ENCODE results near the gene MTPN. TPM values are rescaled to one million over a fixed set of nuclear protein-coding genes. Genes with fewer than 3 reads are reported as not detected.

The MTPN gene
- total RNA-seq, 1 donor from 2014 or later: 54.8 TPM

- Histone ChIP-seq H3K4me3 (ENCODE audit: low read length in 3 of 3) (no peak overlapping the region), H3K4me1 (ENCODE audit: control insufficient read depth in 3 of 3, insufficient read depth in 3 of 3, low read length in 3 of 3) (peaks cover 4 to 11% (median 8%) of the 10 kb centered on the region in 3 donors), H3K9ac (ENCODE audit: low read depth in 1 of 3, low read length in 3 of 3) (no peak overlapping the region), H3K36me3 (ENCODE audit: control insufficient read depth in 3 of 3, insufficient read depth in 3 of 3, low read length in 3 of 3) (no peaks in the 10 kb centered on the region), H3K27ac (ENCODE audit: low read depth, low read length) (no peak overlapping the region), H3K9me3 (ENCODE audit: control insufficient read depth in 3 of 3, low read length in 3 of 3) (no peaks in the 10 kb centered on the region), H3K27me3 (ENCODE audit: control insufficient read depth in 3 of 3, insufficient read depth in 3 of 3, low read length in 3 of 3) (no peaks in the 10 kb centered on the region)
Measured at GRCh38 chr7:135943134-135943879, 33.9 kb downstream of the MTPN start.

GRCh38 chr7:135942614-135943013, 34.5 kb downstream of the MTPN start:
- no peak overlapping the region for H3K4me3 ChIP-seq (ENCODE audit: low read length in 3 of 3)
- no peak overlapping the region for H3K9ac ChIP-seq (ENCODE audit: low read depth in 1 of 3, low read length in 3 of 3)
- no peaks in the 10 kb centered on the region for H3K36me3 ChIP-seq (ENCODE audit: control insufficient read depth in 3 of 3, insufficient read depth in 3 of 3, low read length in 3 of 3)
- H3K27me3 ChIP-seq (ENCODE audit: control insufficient read depth in 3 of 3, insufficient read depth in 3 of 3, low read length in 3 of 3): no peaks in the 10 kb centered on the region
- H3K27ac ChIP-seq (ENCODE audit: low read depth, low read length): no peak overlapping the region
- H3K9me3 ChIP-seq (ENCODE audit: control insufficient read depth in 3 of 3, low read length in 3 of 3): no peaks in the 10 kb centered on the region
- peaks cover 4 to 12% (median 8%) of the 10 kb centered on the region in 3 donors for H3K4me1 ChIP-seq (ENCODE audit: control insufficient read depth in 3 of 3, insufficient read depth in 3 of 3, low read length in 3 of 3)

- no peak overlapping the region for H3K27ac ChIP-seq (ENCODE audit: low read depth, low read length)
- H3K9me3 ChIP-seq (ENCODE audit: control insufficient read depth in 3 of 3, low read length in 3 of 3): no peaks in the 10 kb centered on the region
- peak overlapping the region in 1 of 3 donors; percentile 22 for H3K4me3 ChIP-seq (ENCODE audit: low read length in 3 of 3)
- H3K36me3 ChIP-seq (ENCODE audit: control insufficient read depth in 3 of 3, insufficient read depth in 3 of 3, low read length in 3 of 3): no peaks in the 10 kb centered on the region
- H3K9ac ChIP-seq (ENCODE audit: low read depth in 1 of 3, low read length in 3 of 3): no peak overlapping the region
- peaks cover 4 to 6% (median 6%) of the 10 kb centered on the region in 3 donors for H3K4me1 ChIP-seq (ENCODE audit: control insufficient read depth in 3 of 3, insufficient read depth in 3 of 3, low read length in 3 of 3)
- no peaks in the 10 kb centered on the region for H3K27me3 ChIP-seq (ENCODE audit: control insufficient read depth in 3 of 3, insufficient read depth in 3 of 3, low read length in 3 of 3)
Measured at GRCh38 chr7:135940077-135941075, 36.8 kb downstream of the MTPN start.

GRCh38 chr7:135939261-135939812, 37.8 kb downstream of the MTPN start:
- no peaks in the 10 kb centered on the region for H3K9me3 ChIP-seq (ENCODE audit: control insufficient read depth in 3 of 3, low read length in 3 of 3)
- H3K27me3 ChIP-seq (ENCODE audit: control insufficient read depth in 3 of 3, insufficient read depth in 3 of 3, low read length in 3 of 3): no peaks in the 10 kb centered on the region
- H3K27ac ChIP-seq (ENCODE audit: low read depth, low read length): no peak overlapping the region
- H3K9ac ChIP-seq (ENCODE audit: low read depth in 1 of 3, low read length in 3 of 3): no peak overlapping the region
- H3K4me1 ChIP-seq (ENCODE audit: control insufficient read depth in 3 of 3, insufficient read depth in 3 of 3, low read length in 3 of 3): peaks cover 9 to 13% (median 10%) of the 10 kb centered on the region in 3 donors
- no peaks in the 10 kb centered on the region for H3K36me3 ChIP-seq (ENCODE audit: control insufficient read depth in 3 of 3, insufficient read depth in 3 of 3, low read length in 3 of 3)
- no peak overlapping the region for H3K4me3 ChIP-seq (ENCODE audit: low read length in 3 of 3)

GRCh38 chr7:135938563-135938962, 38.6 kb downstream of the MTPN start:
- Histone ChIP-seq H3K27me3 (ENCODE audit: control insufficient read depth in 3 of 3, insufficient read depth in 3 of 3, low read length in 3 of 3) (no peaks in the 10 kb centered on the region), H3K9me3 (ENCODE audit: control insufficient read depth in 3 of 3, low read length in 3 of 3) (no peaks in the 10 kb centered on the region), H3K4me3 (ENCODE audit: low read length in 3 of 3) (no peak overlapping the region), H3K4me1 (ENCODE audit: control insufficient read depth in 3 of 3, insufficient read depth in 3 of 3, low read length in 3 of 3) (peaks cover 12 to 16% (median 13%) of the 10 kb centered on the region in 3 donors), H3K36me3 (ENCODE audit: control insufficient read depth in 3 of 3, insufficient read depth in 3 of 3, low read length in 3 of 3) (no peaks in the 10 kb centered on the region), H3K9ac (ENCODE audit: low read depth in 1 of 3, low read length in 3 of 3) (no peak overlapping the region), H3K27ac (ENCODE audit: low read depth, low read length) (no peak overlapping the region)

GRCh38 chr7:135938086-135938485, 39.1 kb downstream of the MTPN start:
- Histone ChIP-seq H3K27me3 (ENCODE audit: control insufficient read depth in 3 of 3, insufficient read depth in 3 of 3, low read length in 3 of 3) (no peaks in the 10 kb centered on the region), H3K9me3 (ENCODE audit: control insufficient read depth in 3 of 3, low read length in 3 of 3) (no peaks in the 10 kb centered on the region), H3K4me3 (ENCODE audit: low read length in 3 of 3) (no peak overlapping the region), H3K27ac (ENCODE audit: low read depth, low read length) (no peak overlapping the region), H3K9ac (ENCODE audit: low read depth in 1 of 3, low read length in 3 of 3) (no peak overlapping the region), H3K36me3 (ENCODE audit: control insufficient read depth in 3 of 3, insufficient read depth in 3 of 3, low read length in 3 of 3) (no peaks in the 10 kb centered on the region), H3K4me1 (ENCODE audit: control insufficient read depth in 3 of 3, insufficient read depth in 3 of 3, low read length in 3 of 3) (peaks cover 12 to 16% (median 13%) of the 10 kb centered on the region in 3 donors)

- H3K4me3 ChIP-seq (ENCODE audit: low read length in 3 of 3): no peak overlapping the region
- no peaks in the 10 kb centered on the region for H3K36me3 ChIP-seq (ENCODE audit: control insufficient read depth in 3 of 3, insufficient read depth in 3 of 3, low read length in 3 of 3)
- no peak overlapping the region for H3K27ac ChIP-seq (ENCODE audit: low read depth, low read length)
- no peaks in the 10 kb centered on the region for H3K27me3 ChIP-seq (ENCODE audit: control insufficient read depth in 3 of 3, insufficient read depth in 3 of 3, low read length in 3 of 3)
- no peak overlapping the region for H3K9ac ChIP-seq (ENCODE audit: low read depth in 1 of 3, low read length in 3 of 3)
- no peaks in the 10 kb centered on the region for H3K9me3 ChIP-seq (ENCODE audit: control insufficient read depth in 3 of 3, low read length in 3 of 3)
- H3K4me1 ChIP-seq (ENCODE audit: control insufficient read depth in 3 of 3, insufficient read depth in 3 of 3, low read length in 3 of 3): peaks cover 12 to 16% (median 13%) of the 10 kb centered on the region in 3 donors
Measured at GRCh38 chr7:135936497-135937217, 40.5 kb downstream of the MTPN start.

GRCh38 chr7:135934651-135935050, 42.5 kb downstream of the MTPN start:
- H3K36me3 ChIP-seq (ENCODE audit: control insufficient read depth in 3 of 3, insufficient read depth in 3 of 3, low read length in 3 of 3): no peaks in the 10 kb centered on the region
- no peak overlapping the region for H3K9ac ChIP-seq (ENCODE audit: low read depth in 1 of 3, low read length in 3 of 3)
- H3K27ac ChIP-seq (ENCODE audit: low read depth, low read length): no peak overlapping the region
- H3K9me3 ChIP-seq (ENCODE audit: control insufficient read depth in 3 of 3, low read length in 3 of 3): no peaks in the 10 kb centered on the region
- H3K4me3 ChIP-seq (ENCODE audit: low read length in 3 of 3): no peak overlapping the region
- peaks cover 13 to 18% (median 15%) of the 10 kb centered on the region in 3 donors for H3K4me1 ChIP-seq (ENCODE audit: control insufficient read depth in 3 of 3, insufficient read depth in 3 of 3, low read length in 3 of 3)
- H3K27me3 ChIP-seq (ENCODE audit: control insufficient read depth in 3 of 3, insufficient read depth in 3 of 3, low read length in 3 of 3): no peaks in the 10 kb centered on the region

GRCh38 chr7:135933509-135934188, 43.5 kb downstream of the MTPN start:
- Histone ChIP-seq H3K4me1 (ENCODE audit: control insufficient read depth in 3 of 3, insufficient read depth in 3 of 3, low read length in 3 of 3) (peaks cover 13 to 22% (median 17%) of the 10 kb centered on the region in 3 donors), H3K27me3 (ENCODE audit: control insufficient read depth in 3 of 3, insufficient read depth in 3 of 3, low read length in 3 of 3) (no peaks in the 10 kb centered on the region), H3K4me3 (ENCODE audit: low read length in 3 of 3) (no peak overlapping the region), H3K9ac (ENCODE audit: low read depth in 1 of 3, low read length in 3 of 3) (no peak overlapping the region), H3K27ac (ENCODE audit: low read depth, low read length) (no peak overlapping the region), H3K36me3 (ENCODE audit: control insufficient read depth in 3 of 3, insufficient read depth in 3 of 3, low read length in 3 of 3) (peaks cover 0 to 3% (median 3%) of the 10 kb centered on the region in 3 donors), H3K9me3 (ENCODE audit: control insufficient read depth in 3 of 3, low read length in 3 of 3) (no peaks in the 10 kb centered on the region)
